Suppressor macrophage (primary cell): ENCODE data around the gene C1orf115.
"Not testable (repeated sequence)": the region's sequence is repeated elsewhere in the genome, so short reads cannot be mapped to it uniquely, and the experiment has no call there.

ENCODE experiments used
- DNase-seq, 4 experiments: peaks; one replicate each; pipeline ENCODE4 v3.0.0-alpha.2; 2020 to 2022

The C1orf115 gene

DNA sequence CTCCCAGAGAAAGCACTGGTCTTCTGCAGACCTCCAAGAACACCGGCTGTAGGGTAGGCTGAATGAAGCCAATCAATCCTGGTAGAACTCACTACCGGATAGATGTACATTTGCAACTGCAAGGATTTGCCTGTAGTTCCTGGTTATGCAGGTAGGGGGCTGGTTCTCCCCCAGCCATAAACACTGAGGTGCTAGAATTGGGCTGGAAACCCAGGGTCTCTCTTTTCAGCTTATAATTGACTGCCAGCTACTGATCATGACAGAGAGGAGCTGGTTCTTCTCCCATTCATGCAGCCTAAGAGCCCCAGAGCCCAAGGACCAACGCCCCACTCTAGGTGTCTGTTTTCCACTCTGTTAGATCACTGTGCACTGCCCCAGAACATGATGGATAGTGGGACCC, 36.5 kb downstream of the C1orf115 start:
- no peak for DNase-seq

DNA sequence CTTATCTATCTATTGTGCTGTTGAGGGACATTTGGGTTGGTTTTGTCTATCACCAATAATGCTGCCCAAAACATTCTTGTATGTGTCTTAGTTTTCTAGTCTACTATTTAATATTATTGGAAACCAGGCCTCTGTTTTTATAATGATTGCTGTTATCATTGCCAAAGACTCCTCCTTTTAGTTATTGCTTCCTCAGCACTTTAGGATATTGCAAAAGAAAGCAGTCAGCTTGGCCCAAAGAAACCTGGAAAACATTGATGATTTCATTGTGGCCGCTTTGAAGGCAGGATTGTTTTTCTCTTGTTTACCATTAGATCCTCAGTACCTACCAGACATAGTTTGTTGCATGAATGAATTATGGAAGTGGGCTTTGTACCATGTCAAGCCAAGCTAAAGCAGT, 37.4 kb downstream of the C1orf115 start:
- DNase-seq, result no peak

DNA sequence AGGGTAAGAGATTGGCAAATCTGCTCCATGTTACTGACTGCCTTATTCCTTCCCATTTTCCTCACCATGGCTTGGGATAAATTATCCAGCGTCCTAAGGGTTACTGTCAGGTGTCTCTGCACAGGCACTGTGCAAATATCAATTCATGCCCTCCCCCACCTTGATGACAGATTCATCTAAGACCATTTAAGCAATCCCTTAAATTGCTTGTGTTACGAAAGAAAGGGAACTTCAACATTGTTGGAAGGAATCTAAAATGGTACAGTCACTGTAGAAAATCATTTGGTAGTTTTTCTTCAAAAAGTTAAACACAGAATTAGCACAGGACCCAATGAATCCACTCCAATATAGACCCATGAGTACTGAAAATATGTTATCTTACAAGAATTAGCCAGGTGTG, 40.3 kb downstream of the C1orf115 start:
- peak in 1 of 4 experiments; percentile 43 for DNase-seq

DNA sequence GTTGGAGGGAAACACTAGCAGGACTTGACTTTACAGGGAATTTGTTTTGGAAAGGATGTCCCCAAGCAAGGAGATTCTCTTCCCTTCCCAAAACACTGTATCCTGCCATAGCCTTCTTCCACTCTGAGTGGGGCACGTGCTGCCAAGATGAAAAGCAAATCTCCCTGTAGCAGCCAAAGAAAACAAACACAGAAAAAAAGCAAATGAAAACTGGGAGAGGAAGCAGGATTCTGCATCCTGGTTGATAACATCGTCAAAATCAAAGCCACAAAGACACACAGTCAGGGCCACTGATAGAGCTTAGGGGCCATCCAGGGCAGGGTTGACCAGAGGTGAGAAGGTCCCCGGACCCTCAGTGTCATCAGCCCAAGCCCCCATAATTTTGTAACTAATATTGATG, 42.0 kb downstream of the C1orf115 start:
- no peak for DNase-seq

DNA sequence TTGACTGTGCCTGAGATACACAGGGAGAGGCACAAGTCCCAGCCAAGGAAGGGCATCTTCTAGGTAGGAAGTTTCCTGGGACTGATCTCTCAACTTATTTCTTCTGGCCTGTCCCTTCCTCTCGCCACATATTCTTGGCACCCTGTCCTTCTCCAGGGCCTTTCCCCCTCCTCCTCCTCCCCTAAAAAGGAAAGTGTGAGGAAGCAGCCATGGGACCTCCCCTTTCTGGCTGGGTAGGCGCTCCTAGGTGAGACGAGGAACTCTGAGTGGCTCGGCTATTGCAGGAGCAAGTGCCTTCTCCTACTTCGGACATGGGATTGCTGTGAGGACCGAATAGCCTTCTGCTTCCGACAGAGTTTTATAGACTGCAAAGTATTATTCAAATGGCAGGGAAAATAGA, 42.5 kb downstream of the C1orf115 start:
- DNase-seq, result peak in 2 of 4 experiments; percentile 22 to 25

DNA sequence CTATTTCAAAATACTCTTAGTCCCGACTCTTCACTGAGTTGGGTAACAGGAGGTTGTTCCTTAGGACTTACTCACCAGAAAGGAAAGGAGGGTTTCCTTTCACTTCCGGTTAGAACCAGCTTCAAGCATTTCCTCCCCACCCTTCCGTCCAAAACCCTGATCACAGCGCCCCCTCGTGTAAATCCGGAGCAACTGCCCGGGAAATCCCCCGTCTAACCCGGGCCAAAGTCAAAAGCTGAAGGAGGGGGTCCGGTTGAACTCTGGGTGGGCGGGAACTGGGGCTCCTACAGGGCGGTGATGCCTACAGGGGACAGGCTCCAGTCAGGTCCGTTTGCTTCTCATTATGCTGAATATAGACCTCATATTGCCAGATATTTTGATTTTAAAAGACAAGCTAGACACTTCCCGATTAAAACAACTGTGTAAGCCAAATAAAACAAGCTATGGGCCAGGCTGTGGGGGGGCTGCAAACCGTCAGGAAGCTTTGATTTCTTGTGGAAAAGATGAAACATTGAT, 43.0 kb downstream of the C1orf115 start:
- peak; percentile 85 to 93 (median 89) for DNase-seq

DNA sequence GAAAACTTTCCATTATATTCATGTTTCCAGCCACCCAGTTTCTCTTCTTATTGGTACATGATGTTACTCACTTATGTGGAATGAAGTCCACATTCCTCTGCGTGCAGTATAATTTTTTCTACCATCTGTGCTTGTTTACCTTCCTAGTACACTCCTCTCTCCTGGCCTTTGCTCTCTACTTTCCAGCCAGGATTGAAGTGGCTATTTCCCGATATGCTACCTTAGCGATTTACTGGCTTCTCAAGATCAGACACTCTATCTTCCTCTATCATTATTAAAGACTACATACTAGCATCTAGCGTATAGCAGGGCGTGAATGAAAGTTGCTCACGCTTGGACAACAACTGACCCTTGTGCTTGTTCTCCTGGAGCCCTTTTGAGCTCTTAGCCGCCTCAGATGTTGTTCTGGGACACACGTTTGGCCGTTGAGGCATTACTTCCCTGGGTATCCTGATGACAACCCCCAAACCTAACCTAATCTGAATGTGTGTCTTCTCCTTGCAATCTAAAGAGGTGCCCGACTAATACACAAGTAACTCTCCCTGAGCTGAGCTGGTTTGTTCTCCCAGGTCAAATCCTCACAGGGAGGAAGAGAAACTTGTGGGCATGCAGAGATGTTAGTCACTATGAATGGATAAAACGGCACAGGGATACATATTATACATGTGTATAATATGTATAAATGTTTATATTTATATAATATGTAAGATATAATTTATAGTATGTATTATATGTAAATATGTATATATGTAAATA, 44.6 kb downstream of the C1orf115 start:
- DNase-seq, result no peak

DNA sequence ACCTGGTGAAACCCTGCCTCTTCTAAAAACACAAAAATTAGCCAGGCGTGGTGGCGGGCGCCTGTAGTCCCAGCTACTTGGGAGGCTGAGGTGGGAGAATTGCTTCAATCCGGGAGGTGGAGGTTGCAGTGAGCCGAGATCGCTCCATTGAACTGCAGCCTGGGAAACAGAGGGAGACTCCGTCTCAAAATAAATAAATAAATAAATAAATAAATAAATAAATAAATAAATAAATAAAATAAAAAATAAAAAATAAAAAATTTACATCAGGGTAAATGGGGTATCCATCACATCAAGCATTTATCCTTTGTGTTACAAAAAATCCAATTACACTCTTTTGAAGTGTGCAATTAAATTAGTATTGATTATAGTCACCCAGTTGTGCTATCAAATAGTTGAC, 46.1 kb downstream of the C1orf115 start:
- not testable (repeated sequence) for DNase-seq

DNA sequence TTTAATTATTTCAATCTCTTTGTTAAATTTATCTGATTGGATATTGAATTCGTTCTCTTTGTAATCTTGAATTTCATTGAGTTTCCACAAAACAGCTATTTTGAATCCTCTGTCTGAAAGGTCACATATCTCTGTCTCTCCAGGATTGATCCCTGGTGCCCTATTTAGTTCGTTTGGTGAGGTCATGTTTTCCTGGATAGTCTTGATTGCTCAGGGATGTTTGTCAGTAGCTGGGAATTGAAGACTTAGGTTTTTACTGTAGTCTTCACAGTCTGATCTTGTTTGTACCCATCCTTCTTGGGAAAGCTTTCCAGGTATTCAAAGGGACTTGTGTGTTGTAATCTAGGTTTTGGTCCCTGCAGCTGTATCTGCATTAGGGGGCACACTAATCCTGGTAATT, 51.2 kb downstream of the C1orf115 start:
- no peak for DNase-seq

DNA sequence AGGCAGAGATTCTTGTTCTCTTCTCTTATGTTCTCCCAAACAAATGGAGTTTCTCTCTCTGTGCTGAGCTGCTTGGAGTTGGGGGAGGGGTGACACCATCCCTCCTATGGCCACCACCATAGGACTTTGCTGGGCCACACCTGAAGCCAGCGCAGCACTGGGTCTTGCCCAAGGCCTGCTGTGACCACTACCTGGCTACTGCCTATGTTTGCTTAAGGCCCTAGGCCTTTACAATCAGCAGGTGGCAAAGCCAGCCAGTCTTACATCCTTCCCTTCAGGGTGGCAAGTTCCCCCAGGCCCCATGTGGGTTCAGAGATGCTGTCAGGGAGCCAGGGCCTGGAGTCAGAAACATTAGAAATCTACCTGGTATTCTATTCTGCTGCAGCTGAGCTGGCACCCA, 51.7 kb downstream of the C1orf115 start:
- DNase-seq, result no peak

DNA sequence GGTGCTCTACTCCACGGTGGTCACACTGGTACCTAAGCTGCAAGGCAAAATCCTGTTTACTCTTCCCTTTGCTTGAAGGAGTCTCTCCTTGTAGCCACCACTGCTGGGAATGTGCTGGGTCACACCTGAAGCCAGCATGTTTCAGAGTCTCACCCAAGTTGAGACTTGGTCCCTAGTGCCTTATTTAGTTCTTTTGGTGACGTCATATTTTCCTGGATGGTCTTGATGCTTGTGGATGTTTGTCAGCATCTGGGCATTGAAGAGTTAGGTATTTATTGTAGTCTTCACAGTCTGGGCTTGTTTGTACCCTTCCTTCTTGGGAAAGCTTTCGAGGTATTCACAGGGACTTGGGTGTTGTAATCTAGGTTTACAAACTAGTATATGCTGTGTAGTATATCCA, 52.4 kb downstream of the C1orf115 start:
- DNase-seq, result no peak

DNA sequence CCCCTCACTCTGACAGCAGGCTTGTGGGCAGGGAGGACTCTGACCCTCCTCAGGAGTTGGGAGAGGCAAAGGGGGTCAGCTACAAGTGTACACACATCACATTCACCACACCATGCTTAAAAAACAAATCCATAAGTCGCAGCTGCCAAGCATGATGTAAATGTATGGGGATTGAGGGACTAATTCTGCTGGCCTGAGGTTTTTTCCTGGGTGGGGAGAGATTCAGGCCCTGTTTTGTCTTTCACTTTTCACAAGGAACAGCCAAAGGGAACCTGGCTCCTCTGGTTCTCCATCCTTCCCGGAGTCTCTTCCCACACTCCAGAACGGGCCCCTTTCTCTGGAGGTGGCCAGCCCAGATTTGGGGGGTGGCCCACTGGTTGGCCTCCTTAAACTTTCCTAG, 56.7 kb downstream of the C1orf115 start:
- no peak for DNase-seq

DNA sequence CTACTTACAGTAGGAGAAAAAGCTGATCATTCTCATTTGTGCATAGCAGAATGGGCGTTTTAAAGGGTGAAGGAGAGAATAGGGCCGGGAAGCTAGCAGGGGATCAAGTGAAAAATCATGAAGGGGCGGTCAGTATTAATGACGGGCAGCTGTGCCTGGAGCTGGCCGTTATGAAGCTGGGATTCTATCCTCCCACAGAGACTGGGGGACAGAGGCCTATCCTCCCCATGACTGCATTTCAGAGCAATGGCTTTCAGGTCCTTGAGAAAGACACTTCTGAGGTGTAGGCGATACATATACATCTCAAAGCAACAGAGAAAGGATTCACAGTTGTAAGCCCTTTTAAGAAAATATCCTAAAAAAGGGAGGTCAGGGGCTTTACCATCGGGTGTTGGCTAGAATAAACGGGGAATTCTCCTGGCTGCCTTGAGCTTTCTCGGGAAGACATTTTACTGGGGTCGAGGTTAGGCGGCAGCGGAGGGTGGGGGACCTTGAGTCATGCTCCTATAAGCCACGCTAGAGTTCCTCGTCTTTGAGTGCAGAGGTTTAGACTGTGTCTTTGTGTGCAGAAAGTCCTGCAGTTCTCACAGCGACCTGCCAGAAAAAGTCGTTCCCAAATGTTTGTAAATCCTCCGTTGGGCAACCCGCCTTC, 57.4 kb downstream of the C1orf115 start:
- no peak for DNase-seq

DNA sequence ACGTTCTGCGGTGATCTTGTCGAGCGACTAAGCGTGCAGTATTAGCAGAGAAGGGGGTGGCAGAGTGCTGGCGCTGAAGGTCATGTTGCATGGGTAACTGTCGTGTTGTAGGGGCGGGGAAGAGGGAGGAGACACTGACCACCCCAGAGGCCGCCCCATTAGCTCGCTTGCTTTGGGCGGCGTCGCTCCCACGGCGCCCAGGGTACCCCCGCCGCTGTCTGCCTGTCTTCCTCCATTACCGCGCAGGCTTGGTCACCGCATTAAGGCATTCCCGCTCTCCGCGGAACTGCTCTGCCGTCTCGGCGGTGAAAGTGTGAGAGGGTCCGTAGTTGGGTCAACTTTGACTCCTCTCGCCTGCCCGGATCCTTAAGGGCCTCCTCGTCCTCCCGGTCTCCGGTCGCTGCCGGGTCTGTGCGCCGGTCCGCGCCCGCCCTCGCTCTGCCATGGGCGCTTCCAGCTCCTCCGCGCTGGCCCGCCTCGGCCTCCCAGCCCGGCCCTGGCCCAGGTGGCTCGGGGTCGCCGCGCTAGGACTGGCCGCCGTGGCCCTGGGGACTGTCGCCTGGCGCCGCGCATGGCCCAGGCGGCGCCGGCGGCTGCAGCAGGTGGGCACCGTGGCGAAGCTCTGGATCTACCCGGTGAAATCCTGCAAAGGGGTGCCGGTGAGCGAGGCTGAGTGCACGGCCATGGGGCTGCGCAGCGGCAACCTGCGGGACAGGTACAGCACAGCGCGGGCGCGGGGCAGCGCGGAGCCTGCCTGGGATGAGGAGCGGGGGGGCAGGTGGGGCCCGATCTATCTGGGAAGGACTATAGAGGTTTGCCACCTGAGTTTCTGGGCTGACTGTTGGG, 58.1 kb downstream of the C1orf115 start, which contains the start of gene MTARC2:
Gene MTARC2, plus strand, starts transcription at position 234 of the 846 bp plus-strand sequence. Its CDS starts 210 bp downstream, at position 444.
- DNase-seq, result peak; percentile 69 to 83 (median 76)
